HG03558 (cell line): Measurements from ENCODE around the gene UBR2.

Source experiments
- ATAC-seq: cut with Tn5 transposase; IDR thresholded peaks from one replicate; pipeline ENCODE4 v1.9.1; 2021; ENCODE audit warnings: moderate number of reproducible peaks; ENCODE audit not compliant: unreplicated experiment; ENCODE audit errors: extremely low read depth

The UBR2 gene

GRCh38 chr6:42563697-42564505 lies at the start of gene UBR2:
Gene UBR2, plus strand, starts transcription at chr6:42564029. Its CDS starts 291 bp downstream, at chr6:42564320.
- peak; percentile 81 for ATAC-seq

GRCh38 chr6:42514745-42515144 lies 49.1 kb upstream of the UBR2 start:
- no peak for ATAC-seq

- ATAC-seq = no peak
Measured at GRCh38 chr6:42519779-42520178, 44.0 kb upstream of the UBR2 start.

GRCh38 chr6:42520786-42521607 lies 42.8 kb upstream of the UBR2 start:
- ATAC-seq = peak; percentile 78

DNA sequence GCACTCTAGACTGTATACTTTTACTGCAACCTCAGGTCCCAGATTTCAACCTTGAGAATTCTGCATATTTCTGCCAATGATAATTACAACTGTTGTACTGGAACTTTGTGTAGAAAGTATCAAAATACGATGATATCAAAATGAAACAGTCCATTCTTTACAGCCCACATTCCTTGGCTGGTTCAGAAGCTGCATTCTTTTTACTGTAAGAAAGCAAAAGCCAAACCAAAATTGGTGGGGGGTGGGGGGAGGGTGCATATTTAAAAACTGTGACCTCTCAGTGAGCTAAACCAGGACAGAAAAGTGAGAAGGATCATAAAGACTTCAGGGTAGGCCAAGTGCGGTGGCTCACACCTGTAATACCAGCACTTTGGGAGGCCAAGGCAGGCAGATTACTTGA lies 41.8 kb upstream of the UBR2 start:
- ATAC-seq = no peak

GRCh38 chr6:42522942-42523814 lies 40.7 kb upstream of the UBR2 start:
- no peak for ATAC-seq

DNA sequence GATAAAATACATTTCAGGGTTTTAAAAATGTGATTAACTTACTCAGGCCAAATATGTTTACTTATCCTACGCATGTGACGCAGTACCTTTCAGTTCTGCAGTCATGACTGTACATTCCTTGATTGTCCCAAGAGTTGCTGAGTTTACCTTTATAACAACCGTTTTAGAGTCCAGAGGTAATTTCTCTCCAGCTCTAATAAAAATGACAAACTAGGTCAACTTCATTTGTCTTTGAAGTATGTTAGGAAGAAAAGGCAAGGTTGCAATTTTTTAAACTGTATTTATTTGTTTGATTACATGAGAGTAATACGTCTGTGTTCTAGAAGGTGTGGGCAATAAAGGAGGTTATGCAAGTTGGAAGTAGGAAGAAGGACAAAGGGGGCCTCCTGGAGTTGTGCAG lies 38.6 kb upstream of the UBR2 start:
- ATAC-seq = no peak

DNA sequence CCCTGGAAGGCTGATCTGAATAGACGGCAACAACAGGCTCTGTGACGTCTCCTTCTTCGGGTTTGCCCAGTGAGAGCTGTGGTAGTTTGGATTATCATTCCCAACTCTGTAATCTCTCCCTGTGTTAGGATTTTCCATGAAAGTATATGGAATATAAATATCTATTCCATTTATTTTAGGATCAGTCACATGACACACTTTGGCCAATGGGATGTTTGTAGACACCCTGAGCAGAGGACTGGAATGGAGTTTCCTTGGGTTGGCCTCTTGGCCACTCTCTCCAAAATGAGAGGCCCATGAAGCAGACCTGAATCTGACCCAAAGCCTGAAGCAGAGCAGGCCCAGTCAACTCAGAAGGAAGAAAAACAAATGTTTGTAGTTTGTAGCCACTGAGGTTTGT lies 37.2 kb upstream of the UBR2 start:
- no peak for ATAC-seq

DNA sequence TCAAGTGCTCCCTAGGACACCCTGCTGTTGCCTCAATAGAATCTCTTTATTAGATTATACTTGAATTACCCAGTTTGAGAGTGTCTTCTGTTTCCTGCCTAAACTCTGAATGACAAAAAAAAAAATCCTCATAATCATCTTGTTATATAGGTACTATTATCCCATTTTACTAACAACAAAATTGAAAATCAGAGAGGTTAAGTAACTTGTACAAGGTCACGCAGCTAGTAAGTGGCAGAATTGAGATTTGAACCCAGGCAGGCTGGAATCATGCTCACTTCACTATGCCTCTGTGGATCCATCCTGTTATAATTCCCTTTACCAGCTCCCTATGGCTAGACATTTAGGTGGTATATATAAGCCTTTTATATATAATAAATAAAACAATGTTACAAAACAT lies 36.6 kb upstream of the UBR2 start:
- ATAC-seq = no peak

DNA sequence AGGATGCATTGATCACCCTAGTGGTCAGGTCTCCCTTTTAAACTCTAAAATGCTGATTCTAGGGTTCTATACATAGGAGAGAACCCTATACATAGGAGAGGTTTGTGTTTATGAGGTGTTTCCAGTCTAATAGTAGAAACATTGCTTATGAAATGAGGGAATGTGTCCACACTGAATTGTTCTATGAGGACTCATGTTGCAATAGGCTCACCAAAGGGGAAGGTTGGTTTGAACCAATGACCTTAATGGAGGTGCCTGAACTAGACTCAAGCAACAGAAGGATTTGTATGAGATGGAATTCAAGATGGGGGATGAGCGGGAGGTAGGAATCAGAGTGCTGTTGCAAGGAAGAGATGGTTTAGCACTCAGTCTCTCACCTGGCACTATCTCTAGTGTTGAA lies 33.5 kb upstream of the UBR2 start:
- no peak for ATAC-seq

GRCh38 chr6:42530751-42531150 lies 33.1 kb upstream of the UBR2 start:
- ATAC-seq = no peak

- ATAC-seq = no peak
Measured at GRCh38 chr6:42532038-42532669, 31.7 kb upstream of the UBR2 start.

DNA sequence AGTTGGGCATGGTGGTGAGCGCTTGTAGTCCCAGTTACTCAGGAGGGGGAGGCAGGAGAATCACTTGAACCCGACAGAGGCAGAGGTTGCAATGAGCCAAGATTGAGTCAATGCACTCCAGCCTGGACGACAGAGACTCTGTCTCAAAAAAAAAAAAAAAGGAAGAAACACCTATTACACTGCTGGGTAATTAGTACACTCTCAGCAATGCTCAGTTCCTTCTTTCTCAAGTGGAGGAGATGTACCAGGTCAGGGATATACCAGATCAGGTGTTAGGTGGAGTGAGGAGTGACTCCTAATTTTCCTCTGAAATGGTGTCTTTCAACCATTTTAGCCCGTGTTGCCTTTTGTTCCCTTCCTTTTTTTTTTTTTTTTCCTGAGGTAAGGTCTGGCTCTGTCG lies 30.0 kb upstream of the UBR2 start:
- no peak for ATAC-seq

DNA sequence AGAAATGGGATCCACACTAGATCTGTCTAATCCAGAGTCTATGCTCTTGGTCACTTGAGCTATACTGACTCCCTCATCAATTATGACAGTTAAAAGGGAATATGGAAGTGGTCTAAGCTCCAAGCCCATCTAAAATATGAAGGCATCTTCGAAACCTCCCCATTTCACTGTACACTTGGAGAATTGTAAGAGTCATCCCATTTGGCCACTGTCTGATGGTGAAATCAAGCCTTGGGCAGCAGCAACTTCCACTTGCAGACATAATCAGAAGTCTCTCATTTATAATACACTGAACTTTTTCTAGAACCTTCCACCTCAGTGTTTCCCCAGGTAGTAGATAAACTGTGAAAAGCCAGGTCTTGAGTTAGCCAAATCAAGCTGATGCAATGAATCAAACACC lies 26.3 kb upstream of the UBR2 start:
- ATAC-seq = no peak

GRCh38 chr6:42539135-42539534 lies 24.7 kb upstream of the UBR2 start:
- ATAC-seq = no peak

DNA sequence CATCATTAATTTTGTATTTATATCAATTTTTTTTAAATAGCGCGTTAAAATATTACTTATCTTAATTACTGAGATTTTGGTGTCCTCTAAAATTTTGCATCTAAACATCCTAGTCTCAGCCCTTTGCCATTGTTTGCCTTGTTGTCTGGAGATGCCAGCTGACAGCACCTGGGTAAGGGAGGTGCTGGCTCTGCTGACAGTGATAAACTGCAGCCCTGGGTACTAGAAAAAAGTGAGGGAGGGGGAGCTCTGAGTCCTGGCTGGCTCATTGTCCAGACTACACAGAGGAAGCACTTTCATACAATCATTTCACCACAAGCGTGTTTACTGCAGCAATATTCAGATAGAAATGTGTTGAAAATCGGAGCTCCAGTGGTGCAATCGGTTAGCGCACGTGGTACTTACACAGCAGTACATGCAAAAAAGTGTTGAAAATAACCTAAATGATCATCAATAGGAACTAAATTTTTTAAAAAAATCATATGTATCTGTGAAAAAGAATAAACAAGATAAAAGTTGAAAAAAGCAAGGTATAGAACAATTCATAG lies 18.5 kb upstream of the UBR2 start:
- ATAC-seq = no peak

GRCh38 chr6:42547407-42548329 lies 16.2 kb upstream of the UBR2 start:
- ATAC-seq = peak; percentile 49

GRCh38 chr6:42550277-42550676 lies 13.6 kb upstream of the UBR2 start:
- no peak for ATAC-seq

DNA sequence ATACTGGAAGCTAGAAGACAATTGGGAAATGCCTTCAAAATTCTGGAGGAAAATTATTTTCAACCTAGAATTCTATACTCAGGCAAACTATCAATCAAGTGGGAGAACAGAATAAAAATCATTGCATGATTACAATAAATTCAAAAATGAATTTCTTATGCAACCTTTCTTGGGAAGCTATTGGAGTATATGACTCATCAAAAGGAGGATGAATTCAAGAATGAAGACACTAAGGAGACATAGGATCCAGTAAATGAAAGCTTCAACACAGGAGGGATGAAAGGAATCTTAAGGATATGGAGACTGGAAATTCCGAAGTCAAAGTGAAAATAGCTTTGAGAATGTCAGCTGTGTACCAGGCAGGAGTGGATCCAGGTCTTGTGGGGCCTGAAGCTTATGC lies 12.6 kb upstream of the UBR2 start:
- ATAC-seq = no peak
